ENCODE results near the gene KYNU.

Gene KYNU

DNA sequence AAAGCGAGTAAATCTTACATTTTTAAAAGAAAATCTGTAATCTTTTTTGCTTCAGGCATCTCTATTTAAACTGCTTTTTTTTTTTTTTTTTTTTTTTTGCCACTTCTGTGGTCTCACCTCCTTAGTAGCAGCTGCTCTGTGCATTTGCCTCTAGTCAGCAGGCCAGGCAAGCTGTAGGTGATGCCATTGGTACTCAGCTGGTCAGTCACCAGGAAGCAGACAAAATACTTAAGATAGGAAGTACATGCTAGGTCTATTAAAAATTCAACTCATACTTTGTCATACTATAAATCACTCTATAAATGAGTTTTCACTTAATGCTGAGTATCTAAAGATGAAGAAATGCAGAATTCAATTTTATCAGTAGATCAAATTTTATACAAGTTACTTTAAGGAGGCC lies 83.7 kb downstream of the KYNU start:
- DNase-seq (ENCODE audit: low read depth, low spot score): no peak

DNA sequence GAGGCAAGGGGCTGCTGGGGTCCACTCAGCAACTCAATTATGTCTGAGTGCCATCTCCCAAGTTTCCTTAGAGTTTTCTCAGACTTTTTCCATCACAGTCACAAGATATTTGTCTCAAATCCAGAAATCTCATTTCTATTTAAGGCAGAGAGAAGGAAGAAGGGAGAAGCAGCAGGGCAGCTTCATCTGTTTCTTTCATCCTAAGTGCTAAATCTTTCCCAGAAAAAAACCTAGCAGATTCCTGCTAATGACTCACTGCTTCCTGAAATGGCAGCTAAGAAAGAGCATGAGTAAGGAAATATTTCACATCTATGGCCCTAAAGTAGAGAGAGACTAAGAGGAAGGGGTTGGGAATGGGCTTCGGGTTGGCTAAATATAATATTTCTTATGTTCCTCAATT lies 88.0 kb downstream of the KYNU start:
- peak; percentile 29 for DNase-seq (ENCODE audit: low read depth, low spot score)

DNA sequence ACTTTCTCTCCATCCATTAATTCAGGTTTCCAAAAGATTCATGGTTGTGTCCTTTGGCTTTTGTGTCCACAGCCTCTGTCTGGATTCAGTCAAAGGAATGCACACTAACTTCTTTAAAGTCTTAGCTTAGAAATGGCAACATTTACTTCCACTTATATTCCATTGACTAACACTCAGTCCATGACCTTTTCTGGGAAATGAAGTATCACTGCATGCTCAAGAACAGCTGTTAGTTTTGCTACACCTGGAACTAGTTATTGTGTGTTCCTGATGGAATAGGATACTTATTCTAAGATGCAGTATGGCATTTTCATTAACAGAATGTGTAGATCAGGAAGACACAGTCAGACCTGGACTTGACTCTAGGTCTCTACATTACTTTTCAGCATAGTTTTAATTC lies 88.8 kb downstream of the KYNU start:
- no peak for DNase-seq (ENCODE audit: low read depth, low spot score)

DNA sequence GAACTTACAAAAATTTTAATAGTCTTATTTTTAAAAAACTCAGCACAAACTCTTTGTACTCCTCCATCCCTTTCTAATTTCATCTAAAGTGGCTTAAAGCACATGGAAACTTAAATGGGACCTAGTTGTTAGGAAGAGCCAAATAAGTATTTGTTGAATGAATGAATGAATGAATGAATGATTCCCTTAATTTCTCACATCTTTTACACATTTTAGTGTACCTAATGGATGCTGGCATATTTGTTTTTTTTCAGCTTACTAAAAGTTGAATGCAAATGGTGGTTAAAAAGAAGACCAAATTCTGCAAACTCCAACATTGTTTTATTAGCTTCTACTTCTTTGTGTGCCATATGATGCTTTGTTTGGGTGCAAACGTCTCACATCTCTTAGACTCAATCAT lies 89.6 kb downstream of the KYNU start:
- DNase-seq (ENCODE audit: low read depth, low spot score): no peak

DNA sequence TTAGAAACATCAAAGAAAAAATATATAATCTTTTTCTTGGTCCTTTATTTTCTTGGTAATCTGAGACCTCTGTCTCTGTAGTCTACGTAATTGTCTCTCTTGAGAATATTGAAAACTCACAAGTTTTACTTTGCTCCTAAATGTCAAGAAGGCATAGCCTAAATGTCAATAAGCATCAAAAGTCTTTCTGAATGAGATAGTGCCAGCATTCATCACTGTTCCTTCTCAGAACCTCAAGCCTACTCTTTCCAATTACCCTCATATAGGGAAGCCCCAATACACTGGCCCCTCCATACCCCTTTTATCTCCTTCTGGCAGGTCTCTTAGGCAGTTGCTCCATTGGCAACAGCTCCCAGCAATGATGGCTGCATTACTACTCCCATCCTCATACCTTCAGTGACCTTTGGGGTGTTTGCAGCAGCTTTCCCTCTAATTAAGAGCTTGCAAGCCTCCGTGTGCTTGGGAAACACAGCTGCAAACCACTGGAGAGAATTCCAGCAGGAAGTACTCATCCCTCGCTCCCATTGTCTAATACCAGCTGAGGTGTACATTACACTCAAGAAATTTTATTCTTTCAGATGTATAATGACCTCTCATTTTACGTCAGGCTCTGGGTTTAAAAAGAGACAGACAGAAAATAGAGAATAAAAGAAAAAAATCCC lies 95.8 kb downstream of the KYNU start:
- peak; percentile 21 for DNase-seq (ENCODE audit: low read depth, low spot score)

DNA sequence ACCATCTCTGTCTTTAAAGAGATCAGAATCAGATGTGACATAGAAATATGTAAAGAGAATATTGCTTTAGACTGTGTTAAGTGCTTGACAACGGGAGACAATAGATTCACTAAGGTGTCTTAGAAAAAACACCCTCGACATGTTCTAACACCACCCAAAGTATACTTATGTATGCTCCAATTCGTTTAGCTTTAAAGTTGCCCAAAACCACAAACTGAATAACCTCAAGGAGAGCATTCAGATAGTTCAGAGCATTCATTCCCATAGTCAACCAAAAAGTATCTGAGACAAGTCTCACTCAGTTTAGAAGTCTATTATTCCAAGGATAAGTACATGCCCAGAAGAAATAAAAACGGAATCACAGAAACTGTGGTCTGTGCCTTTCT lies 96.4 kb downstream of the KYNU start:
- DNase-seq (ENCODE audit: low read depth, low spot score): peak; percentile 35

DNA sequence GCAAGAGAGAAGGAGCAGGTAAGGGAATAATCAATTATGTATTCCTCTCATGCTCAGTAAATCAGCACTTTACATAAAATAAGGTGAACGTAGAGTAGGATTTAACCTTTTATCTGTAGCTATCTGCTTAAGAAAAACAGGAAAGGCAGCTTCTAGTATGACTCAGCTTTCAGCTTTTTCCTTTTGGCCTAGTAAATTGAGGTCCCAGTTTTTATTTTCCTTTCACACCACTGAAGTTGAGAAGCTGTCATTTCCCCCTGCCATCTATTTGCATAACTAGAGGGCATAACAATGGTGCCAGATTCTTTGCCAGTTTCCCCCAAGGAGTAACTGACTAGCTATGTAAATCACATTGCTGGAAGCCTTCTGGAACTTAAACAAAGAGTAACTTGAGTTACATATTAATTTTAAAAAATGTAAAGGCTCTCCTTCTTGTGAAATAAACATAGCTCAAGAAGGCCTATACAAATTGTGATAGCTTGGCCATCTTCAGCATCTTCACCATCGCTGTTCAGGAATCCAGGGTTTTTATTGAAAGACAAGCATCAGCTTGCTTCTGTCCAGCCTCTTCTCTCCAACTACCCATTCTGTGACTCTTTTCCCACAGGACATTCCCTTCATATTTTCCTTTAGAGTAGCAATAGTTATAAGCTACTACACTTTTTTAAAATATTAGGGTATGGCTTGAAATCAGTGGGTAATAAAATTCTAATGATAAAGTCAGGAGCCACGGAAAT lies 97.0 kb downstream of the KYNU start:
- DNase-seq (ENCODE audit: low read depth, low spot score): peak; percentile 70

DNA sequence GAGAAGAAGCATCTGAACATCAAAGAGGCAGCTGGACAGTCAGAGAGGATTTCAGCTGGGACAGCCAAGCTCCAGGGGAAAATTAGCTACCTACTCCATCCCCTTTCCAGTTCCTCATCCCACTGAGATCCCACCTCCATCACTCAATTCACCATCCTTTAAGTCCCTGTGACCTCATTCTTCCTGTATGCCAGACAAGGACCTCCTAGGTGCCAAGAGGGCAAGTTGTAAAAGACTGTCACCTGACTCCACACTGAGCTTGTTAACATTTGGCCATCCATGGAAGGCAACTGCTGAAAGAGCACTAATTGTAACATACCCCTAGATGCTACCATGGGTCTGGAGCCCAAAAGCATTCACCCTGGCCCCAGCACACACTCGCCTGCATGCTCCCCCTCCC lies 97.8 kb downstream of the KYNU start:
- DNase-seq (ENCODE audit: low read depth, low spot score): no peak

DNA sequence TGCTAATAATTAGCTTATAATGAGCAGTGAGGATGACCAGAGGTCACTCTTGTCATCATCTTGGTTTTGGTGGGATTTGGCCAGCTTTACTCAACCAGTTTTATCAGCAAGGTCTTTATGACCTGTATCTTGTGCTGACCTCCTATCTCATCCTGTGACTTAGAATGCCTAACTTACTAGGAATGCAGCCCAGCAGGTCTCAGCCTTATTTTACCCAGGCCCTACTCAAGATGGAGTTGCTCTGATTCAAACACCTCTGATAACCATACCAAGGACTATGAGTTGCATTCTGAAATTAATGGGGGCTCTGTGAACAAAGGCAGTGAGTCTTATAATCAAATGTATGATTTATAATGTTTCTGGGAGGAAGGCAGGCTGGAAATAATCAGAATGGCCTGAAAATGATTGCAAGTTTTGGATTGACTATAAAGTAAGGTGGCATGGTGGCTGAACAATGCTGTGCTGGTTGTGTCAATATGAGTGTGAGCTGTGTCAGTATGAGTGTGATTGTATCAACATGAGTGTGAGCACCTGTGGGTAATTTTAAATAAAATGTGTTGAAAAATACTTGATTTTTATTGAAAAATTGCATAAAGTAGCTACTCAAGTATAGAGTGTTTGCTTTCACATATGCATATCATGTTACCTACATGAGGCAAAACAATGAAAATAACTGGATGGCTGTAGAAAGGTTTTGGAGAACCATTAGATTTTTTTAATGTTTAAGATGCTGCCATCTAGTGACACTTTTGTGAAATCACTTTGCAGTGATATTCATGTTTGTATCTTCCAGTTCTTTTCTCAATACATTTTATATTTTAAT lies 103.0 kb downstream of the KYNU start:
- peak; percentile 45 for DNase-seq (ENCODE audit: low read depth, low spot score)

DNA sequence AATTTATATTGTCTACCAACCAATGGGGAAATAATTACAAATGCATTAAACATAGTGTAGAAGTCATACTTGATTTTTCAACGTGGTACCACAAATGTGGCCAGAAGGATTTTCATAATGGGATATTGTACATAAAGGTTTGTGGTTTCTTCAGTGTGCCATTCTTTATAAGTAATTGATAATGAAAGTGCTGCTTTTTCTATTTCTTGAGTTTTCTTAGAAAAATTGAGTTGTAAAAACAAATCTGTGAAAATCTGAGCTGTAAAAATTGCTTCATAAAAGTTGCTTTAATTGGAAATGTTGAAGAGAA lies 103.6 kb downstream of the KYNU start:
- no peak for DNase-seq (ENCODE audit: low read depth, low spot score)

DNA sequence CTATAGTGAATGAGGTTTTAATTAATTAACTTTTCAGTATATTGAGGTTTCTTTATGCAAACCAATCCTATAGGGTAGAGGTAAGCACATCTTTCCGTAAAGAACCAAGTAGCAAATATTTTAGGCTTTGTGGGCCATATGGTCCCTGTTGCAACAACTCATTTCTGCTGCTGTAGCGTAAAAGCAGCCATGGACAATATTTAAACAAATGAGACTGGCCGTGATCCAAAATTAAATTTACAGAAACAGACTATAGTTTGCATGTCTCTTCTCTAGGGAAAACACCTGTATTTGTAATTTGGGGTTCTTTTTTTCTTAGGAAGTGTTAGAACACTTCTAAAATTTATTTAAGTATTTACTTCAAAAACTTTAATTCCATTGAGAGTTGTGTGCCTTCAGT lies 104.3 kb downstream of the KYNU start:
- no peak for DNase-seq (ENCODE audit: low read depth, low spot score)

DNA sequence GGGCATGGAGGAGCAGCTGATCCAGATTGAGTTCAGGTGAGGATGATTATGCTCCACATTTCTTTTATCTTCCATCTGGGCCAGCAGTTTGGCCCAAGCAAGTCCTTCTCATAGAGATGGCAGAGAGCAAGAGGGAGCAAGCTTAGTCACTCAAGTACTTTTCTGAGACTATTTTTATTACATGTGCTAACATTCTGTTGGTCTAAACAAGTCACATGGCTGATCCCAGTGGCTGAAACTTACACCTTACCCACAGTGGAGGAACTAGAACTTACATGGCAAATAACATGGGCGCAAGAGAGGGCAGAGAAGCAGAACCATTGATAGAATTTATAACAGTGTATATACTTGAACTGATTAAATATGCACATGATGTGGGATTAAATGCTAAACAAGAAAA lies 105.7 kb downstream of the KYNU start:
- no peak for DNase-seq (ENCODE audit: low read depth, low spot score)

DNA sequence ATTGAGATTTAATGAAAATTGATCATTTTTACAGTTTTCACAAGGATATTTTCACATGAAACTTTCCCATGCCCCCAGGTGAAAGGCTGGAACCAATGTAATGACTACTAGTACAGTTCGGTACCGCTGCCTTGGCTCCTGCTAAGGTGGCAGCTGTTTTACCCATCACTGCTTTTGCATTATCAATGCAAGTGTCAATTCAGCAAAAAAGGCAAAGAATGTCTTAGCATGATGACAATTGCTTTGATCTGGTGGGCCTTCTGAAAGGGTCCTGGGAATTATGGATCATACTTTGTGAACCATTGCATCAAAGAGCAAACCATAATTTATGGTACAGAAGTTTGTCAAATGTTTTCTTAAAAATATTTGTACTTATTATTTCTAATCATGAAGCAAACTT lies 107.2 kb downstream of the KYNU start:
- no peak for DNase-seq (ENCODE audit: low read depth, low spot score)

DNA sequence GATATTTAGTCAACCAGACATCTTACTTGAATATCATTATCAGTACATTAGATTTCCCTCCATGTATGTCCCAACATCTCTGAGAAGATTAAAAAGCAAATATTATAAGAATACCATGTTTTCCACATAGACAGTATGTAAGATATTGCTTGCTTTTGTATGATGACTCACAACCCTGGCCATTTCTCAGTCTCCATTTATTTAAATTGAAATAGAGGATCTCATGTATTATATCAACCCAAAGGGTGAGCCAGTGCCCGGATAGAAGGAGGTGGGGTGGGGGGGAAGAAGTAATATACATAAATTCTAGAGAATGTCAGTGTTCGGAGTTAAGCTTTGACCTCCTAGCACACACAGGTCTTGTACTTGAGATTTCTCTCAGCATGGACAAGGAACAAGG lies 109.6 kb downstream of the KYNU start:
- DNase-seq (ENCODE audit: low read depth, low spot score): no peak

DNA sequence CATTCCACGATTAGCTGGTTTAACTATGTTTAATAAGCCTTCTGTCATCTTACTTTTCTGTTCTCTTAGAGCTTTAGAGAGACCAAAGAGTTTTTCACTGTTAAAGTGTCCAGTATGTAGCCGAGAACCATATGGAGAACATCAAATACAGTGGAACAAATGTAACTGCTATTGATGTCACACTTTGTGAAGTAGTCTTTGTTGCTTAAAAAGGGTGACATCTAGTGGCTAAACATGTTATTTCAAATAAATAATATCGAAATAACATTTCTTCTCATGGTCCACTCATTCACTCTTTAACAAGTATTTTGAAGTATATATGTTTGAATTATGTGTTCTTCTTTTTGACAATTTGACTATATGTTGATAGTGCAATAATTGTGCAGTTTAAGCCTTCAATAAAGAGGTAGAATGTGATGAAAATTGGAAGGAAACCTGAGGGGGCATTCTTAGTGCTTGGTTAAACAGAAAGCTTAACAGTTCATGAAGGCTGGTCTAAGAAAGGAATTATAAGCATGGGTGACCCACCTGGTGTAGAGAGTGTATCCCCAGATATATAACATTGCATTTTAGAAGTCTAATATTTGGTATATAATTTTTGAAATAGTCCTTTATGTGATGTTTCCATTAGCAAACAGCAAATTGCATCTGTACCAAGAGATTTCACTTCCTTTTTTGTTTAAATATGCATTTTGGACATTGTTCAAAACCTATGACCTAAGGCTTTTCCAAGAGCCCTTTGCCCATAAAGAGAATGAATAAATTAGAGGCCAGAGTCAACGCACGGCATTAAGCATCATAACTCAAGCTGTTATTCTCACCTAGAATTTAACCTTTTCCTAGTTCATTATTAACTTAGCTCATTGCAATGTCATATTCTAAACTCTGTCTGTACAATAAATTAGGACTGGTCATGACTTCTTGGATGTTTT lies 112.1 kb downstream of the KYNU start:
- DNase-seq (ENCODE audit: low read depth, low spot score): peak; percentile 36

DNA sequence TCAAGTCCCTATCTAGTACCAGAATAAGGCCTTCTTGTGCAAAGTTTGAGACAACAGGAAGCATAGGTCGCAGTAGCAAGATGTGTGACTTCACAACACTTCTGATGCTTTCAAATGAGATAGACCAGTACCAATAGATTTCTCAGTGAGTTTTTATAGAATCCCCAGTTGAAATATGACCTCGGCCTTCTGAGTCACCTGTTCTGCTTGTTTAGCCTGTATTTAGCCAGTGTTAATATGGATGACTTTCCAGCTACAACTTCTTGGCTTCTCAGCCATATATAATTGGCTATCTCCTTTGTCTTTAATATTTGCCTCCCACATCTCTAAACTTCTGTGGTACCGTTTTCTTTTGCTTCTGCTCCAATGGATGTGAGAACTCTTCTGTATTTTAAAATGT lies 113.8 kb downstream of the KYNU start:
- no peak for DNase-seq (ENCODE audit: low read depth, low spot score)

DNA sequence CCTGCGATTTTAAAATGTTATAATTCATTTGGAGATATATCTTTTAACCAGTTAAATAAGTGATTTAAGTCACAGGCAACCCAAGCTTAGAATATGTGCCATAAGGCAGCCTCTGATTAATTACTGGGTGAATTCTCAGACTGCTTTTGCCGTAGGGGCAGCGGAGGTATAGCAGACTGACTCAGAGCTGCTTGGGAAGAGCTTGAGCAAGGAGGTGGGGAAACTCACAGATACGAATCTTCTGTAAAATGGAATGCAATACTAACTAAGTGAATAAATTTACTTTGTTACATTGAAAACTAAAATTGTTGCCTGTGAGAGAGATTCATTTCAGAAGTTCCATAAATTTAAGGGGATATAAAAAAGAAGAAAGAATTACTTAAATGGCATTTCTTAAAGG lies 115.4 kb downstream of the KYNU start:
- DNase-seq (ENCODE audit: low read depth, low spot score): no peak

DNA sequence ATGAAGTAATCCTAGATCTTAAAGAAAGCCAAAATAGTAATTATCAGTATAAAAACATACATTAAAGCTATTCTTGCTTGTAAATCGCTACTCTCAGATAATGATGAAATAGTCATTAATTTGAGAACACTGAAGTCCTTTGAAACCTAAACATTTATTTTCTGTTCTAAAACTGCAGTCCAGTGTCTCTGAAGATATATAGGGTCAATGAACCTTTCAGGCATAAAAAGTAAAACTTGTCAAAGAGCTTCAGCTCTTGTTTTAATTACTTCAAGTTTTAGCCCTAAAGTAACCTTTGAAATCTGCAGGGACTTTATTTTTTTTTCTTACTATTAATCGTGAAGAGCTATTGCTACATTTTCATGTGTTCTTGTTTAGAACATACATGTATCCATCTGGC lies 116.3 kb downstream of the KYNU start:
- DNase-seq (ENCODE audit: low read depth, low spot score): no peak

DNA sequence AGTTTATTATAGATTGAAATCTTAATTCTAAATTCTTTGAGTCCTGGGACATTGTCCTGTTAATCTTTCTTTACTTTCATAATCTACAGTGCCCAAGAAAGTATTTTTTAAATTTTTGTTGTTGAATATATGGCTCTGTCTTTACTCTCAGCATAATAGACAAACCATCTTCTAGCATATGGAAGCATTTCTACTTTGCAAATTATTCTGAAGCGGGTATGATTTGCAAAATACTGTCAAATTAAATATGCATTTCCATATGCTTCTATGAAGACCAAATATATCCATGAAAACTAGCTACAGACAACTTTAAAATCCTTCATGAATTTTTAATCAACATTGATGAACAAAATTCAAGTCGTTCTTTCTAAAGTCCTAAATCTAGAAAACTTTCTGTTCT lies 117.2 kb downstream of the KYNU start:
- no peak for DNase-seq (ENCODE audit: low read depth, low spot score)

DNA sequence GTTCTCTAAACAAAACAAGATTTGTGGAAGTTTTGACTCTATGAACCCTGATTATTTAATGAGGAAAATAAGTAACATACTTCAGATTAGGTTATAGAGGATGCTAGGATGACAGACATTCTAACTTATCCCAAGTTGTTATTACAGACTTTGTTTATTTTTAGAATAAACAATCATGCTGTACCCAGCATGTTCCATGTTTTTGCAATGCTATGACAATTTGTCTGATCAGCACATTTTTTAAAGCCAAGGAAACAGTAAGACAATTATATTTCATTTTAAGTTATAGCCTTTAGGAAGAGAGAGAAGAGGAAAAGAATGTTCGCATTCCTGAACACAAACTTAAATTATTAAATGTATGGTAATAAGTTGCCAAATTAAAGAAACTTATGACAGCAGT lies 119.8 kb downstream of the KYNU start:
- no peak for DNase-seq (ENCODE audit: low read depth, low spot score)

DNA sequence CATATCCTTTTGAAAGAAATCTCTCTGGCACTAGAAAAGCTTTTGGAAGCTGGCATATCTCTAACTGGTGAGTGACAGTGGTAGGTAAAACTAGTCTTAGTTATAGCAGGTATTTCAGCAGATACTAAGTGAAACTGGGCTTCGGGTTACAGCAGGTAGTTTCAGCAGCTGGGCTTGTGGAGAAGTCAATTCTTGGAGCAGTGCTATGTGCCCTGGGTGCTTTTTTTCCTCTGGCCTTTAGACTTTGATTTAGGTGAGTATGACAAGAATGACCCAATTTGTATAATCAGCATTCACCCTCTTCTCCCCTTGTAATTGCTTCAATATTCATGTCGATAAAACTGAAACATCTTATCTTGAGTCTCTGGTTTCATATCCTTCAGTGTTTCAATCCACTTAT lies 123.1 kb downstream of the KYNU start:
- DNase-seq (ENCODE audit: low read depth, low spot score): no peak

DNA sequence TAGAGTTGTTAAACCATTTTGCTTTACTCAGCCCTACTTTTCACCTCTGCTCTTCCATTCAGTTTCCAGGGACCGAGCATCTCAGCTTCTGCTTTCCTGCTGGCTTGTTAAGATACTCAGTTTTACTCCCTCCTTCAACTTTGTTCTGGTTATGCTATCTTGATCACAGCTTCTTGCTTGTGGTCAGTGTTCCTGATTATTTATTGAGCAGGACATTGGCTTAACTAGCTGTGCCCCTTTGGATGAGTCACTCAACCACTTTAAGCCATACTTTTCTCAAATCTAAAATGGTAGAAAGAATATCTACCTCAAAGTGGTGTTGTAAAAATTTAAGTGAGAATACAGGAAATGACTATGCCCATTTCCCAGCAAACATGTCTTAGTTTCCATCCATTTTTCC lies 124.0 kb downstream of the KYNU start:
- peak; percentile 9 for DNase-seq (ENCODE audit: low read depth, low spot score)

All from astrocyte of the hippocampus (primary cell).